ENCODE measurements around the gene LAMB1.
"Not testable (repeated sequence)": the region's sequence is repeated elsewhere in the genome, so short reads cannot be mapped to it uniquely, and the experiment has no call there.

Gene LAMB1

DNA sequence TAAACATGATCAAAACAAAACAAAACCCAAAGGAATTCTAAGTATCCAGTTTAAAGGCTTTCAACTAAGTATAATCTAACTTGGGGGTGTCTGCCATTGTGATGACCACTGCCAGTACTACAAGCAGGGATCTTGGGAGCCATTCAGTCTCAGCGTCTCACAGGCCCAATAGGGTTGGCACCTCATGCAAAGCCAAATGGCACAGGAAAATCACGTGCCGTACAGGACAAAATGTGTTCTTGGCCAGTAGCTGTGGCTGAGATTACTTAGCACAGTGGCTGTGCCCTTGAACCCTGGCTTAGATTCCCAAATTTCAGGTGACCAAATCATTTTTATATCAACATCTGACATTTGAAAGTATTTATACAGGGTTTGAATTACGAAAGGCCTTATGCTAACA, 62.0 kb downstream of the LAMB1 start:
- no peak for DNase-seq

DNA sequence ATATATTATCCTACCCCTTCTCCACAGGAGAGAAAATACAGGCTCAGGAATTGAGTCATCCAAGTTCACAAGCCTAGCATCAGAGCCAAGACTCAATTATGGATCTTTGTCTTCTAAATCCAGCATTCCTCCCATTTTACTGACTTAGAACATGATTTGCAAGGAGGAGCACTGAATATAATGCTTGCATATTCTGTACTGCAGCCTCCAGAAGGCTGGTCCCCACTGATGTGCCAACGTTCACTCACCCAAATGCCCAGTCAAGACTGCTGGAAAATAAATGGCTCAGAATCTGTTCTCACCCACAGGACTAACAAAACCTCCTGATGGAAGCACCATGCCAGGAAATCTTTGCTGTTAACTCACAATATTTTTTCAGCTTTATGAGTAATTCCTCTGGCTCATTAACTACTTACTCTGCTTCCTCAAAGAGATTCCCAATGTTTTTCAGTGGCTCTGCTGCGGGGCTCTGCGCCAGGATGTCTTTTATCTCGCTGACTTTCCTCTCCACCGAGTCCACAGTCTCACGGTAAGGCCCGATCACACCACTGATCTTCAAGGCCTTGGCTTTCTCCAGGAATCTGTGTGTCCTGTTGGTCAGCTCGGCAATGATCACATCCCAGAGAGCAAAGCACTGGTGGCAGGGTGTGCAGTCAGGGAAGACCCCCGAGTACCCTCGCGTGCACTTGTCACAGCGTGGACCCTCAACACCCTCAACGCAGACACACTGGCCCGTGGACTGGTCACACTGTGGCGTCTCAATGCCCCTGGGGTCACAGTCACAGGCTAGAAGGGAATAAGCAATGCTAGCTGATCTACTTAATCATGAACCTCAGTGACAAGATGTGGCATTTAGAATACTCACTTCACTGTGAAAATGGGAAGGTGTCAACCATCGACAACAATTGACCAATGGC, 63.1 kb downstream of the LAMB1 start:
- no peak for DNase-seq

DNA sequence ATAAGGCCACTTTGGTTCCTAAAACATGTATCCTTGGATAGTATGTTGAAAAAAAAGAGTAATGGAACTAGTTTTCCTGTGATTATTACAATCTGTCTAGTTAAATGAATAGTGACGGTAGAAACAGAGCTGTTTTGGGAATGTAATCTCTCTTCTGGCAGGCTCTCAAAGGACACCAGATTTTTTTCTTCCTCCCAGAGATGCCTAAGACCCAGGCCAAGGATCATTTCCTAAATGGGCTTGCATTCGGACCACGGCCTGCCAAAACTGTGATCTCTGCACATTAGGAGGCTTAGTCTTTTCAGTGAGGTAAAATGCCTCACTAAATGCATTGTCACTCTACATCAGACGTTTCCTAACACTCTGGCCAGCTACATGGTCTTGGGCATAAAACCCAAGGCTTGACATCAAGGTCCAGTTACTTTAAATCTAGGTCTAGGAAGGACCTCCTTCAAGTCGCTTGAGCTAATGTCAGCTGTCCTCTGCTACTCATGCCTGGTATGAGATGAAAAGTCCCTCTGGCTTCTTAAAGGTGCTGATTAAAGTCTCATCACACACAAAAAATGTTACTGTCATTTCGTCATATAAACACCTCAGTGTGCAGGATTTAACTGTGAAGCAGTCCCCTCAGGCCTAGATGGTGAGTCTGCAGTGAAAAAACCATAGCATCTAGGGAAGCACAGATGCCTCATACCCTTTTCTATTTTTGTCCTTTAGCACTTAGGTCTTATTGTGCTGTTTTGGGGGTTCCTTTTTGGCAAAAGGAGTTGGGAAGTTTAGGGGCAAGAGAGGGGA, 64.3 kb downstream of the LAMB1 start:
- DNase-seq: no peak

DNA sequence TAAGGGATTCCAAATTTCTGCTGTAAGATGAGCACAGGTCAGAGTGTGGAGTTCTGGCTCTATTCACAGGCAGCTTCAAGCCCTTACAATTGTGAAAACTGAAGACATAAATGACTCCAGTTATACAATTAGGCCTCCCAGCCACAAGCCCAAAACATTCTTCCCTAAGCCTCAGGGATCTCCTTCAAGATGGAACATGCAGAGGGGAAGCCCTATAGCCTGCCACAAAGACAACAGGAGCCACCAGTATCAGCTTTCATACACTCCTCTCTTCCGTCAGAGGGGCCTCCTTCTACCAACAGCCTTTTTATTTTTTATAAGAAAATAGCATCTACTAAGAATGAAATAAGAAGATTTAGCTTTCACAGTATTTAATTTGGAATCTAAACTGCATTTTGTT, 65.4 kb downstream of the LAMB1 start:
- DNase-seq: no peak

DNA sequence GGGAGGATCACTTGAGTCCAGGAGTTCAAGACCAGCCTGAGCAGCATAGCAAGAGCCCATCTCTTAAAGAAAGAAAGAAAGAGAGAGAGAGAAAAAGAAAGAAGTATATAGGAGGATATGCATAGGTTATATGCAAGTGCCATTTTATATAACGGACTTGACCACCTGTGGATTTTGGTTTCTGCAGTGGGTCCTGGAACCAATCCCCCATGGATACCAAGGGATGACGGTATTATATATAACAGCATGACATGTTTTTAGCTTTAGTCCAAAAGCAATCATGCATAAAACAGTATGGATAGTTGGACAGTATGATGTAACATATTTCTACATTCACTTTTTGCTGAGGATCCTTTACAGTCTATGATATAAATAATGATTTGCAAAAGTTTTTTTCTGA, 66.6 kb downstream of the LAMB1 start:
- no peak for DNase-seq

DNA sequence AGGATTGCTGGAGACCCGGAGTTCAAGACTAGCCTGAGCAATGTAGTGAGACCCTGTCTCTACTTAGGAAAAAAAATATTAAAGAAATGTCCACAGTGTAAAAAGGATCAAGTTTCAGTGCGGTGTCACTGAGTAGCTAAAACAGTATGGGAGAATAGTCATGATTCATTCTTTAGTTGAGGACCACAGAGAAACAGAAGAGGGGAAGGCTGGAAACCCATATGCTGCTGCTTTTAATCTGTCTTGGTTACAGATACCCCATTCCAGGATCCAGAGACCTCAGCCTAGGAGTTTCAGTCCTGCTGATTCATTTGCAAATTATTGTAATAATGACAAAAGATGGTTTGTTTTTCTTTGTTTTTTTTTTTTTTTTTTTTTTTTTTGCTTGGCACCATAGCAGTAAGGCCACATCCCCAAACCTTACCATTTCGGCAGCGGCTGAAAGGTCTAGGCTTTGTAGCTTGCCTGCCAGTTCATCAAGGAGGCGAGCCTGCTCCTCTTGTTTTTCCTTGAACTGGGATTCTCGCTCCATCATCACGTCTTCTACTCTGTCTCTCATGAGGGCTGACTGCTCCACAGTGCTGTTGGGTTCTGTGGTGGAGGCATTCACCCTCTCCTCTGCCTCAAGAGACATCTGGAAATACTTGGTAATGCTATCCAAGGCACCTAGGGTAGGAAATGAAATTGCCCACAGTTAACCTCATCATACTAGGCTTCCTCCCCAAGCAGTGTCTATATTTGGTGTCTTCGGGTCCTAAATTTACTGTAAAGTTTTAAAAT, 67.8 kb downstream of the LAMB1 start:
- no peak for DNase-seq

DNA sequence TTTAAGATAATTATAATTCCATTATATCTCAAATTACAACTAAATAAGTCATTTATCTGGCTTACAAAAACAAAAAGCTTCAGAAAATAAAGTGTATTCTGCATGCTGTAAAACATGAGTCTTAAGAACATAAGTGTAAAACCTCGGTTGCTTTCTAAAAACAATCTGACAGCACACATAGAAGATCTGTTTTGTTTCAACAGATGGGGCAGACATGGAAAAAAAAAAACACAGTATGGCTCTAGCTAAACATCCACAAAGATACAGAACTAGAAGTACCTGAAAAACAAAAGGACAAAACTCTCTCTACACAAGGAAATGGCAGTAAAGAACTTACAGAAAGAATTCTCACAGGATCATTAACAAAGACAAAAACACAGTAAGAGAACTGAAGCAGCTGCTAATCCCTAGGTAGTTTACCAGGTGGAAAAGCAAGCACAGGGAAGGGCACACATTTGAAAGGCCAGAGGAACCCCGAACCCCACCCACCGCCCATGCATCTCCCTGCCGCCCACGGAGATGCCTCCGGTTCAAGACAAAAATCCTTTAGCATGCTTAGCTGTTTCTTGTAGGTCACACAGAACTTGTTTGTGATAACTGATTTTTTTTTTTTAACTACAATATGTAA, 69.5 kb downstream of the LAMB1 start:
- no peak for DNase-seq

DNA sequence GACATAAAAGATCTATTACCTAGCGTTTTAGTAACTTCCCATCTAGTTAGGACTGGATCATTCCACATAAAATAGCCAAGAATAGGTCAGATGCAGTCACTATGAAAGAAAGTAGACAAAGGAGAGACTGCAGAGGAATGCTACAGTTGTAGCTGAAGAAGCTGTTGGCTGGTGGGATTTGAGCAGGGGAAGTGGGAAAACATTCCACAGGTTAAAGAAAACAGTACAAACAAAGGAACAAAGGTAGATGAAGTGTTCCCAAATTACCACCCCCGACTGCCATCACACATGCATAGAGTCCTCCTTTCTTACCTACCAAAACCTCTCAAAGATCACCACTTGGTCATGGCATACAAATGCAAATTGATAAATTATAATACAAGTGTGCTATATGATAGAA, 70.2 kb downstream of the LAMB1 start:
- DNase-seq: no peak

DNA sequence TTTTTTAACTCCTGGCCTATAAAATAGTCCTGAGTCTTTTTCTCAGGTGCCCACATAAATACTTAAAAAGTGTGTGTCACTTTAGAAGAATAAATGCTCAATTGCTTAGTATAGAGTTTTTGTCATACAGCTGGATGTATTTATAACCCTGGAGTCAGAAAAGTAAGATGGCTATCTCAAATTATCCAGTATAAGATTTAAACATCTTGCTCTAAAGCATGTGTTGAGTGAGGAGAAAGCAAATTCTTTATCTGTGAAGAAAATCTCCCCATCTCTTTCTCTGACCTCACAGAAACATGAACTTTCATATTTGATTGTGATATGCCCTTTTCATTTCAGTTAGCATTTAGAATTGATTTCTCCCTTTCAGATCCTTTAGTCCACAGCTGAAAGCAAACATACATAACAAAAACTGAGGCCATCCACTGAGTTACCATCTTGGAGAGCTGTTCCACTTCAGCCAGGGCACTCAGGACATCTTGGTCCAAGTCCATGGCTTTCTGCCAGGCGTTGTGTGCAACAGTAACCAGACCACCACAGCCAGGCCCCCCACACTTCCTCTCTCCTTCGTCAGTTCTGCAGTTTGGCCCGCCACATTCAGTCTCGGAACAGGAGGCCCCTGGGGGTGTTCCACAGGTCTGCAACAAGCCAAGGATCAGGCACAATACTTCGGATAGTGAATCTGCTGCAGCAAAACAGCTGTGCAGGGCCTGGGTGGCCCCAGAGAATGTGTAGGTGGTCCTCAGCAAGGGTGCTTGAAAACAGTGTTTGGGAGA, 71.0 kb downstream of the LAMB1 start:
- DNase-seq: no peak

DNA sequence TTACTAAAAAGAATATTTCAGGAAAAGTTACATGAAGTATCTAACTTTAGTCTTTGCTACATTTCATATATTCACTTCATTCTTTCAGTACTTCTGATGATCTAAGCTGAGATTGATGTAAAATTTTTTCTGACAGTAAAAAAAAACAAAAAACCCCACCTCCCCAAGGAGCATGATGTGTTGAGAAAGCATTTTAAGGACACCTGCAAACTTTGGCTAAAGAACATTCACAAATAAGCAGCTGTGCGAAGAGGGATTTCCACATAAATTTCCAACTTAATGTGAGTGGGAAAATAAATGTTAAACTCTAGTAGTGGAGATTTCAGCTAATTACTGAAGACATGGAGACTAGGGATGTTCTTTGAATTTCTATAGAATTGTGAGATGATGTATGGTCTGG, 76.5 kb downstream of the LAMB1 start:
- DNase-seq: no peak

DNA sequence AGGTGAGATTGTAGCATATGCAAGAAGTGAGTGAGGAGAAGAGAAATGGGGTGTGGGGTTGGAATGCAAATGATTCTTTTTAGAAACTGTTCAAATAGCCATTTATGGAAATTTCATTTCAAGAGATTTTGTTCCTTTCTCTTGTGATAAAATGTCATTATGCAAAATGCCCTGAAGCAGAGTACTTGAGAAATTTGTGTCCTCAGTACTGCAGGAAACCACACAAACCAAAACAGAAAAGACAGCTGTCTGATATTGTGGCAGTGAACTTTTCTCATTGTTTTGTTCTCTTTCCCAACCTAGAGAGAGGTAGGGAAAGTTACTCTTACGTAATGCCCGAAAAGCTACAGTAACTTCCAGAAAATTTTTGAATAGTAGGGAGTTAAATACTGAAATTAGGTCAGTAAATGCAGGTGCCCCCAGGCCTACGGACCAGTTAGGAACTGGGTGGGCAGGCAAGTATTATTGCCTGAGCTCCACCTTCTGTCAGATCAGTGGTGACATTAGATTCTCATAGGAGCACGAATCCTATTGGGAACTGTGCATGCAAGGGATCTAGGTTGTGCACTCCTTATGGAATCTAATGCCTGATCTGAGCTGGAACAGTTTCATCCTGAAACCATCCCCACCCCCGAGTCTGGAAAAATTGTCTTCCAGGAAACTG, 78.0 kb downstream of the LAMB1 start:
- DNase-seq: no peak

DNA sequence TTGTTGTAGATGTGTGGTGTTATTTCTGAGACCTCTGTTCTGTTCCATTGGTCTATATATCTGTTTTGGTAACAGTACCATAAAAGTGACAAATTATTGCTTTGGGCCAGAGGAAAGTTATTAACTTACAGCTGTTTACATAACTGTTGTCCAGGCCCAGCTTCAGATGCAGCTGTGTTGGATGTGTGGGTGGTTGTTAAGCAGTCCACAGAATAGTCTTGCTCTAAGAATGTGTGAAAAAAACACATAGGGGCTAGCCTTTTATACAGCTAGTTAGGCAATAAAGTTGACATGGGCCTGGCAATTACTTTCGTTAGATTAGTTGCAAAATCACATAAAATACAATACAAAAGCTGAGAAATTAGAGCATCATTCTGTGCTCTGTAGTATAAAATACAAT, 80.1 kb downstream of the LAMB1 start:
- no peak for DNase-seq

DNA sequence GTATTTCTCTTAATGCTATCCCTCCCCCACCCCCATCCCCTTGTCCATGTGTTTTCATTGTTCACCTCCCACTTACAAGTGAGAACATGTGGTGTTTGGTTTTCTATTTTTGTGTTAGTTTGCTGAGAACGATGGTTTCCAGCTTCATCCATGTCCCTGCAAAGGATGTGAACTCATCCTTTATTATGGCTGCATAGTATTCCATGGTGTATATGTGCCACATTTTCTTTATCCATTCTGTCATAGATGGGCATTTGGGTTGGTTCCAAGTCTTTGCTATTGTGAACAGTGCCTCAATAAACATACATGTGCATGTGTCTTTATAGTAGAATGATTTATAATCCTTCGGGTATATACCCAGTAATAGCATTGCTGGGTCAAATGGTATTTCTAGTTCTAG, 81.1 kb downstream of the LAMB1 start:
- not testable (repeated sequence) for DNase-seq

DNA sequence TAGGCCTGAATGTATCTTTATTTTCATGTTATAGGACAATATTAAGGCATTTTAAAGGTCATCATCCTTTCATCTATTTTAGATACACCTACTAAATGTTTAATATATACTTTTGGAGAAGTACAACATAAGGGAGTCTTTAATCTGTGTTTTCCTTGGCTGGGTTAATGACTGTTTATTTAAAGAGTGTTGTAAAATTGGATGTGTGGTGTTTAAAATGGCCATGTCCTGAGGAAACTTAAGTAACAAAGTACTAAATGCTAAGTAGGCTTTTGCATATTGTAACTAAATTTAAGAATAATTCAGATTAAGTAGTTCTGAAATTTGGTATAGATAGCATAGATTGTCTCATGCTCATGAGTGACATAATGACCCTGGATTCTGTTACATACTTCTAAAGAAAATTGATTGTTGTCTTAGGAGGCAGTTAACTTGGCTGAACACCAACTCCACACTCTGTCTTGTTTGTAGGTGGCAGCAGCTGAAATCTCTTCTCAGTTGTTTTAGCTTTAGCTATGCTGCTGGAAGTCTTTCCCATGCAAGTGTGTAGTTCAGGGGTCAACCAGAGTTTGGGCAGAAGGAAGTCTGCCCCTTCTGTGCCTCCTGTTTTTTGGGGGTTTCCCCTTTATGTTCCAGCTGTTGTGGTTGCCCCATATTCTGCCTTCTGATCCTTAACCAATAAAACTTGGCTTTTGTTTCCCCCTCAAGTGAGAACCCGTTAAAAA, 82.8 kb downstream of the LAMB1 start:
- DNase-seq: no peak

DNA sequence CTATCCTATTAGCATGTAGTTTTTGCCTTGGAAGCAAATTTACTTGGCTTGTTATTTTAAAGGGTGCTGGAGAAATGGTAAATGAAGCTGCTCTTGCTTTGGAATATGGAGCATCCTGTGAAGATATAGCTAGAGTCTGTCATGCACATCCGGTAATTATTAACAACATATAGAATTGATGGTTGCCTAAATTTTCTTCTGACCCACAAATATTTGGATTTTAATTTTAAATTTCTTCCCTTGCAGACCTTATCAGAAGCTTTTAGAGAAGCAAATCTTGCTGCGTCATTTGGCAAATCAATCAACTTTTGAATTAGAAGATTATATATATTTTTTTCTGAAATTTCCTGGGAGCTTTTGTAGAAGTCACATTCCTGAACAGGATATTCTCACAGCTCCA, 84.0 kb downstream of the LAMB1 start:
- no peak for DNase-seq

DNA sequence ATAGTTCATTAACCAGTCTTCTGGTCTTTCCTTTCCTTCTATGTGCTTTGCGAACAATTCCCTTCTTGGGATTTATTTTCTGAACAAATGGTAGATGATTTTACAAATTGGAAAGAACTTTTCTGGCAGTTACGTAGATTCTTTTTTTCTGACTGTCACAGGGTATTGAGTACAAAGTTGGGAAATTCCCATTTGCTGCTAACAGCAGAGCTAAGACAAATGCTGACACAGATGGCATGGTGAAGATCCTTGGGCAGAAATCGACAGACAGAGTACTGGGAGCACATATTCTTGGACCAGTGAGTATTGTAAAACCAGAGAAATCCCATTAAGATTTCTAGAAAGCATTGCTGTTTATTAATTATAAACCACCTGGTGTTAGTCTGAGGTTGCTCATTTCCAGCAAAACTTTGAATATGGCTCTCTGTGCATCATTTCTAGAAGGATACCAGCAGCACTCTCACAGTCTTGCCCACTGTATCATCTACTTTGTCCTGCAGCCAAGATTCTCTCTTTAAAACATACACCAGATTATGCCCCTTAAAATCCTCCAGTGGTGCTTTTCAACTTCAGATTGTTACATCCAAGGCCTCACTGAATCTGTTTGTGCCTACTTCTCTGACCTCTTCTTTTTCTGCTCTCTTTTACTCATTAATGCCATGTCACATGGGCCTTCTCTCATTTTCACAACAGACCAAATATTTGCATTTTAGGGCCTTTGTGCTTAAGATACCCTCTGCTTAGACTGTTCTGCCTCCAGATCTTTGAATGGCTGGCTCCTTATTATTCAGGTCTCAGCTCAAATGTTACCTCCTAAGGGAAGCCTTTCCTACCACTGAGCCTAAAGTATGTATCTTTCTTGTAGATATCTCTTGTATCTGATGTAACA, 85.0 kb downstream of the LAMB1 start:
- DNase-seq: no peak

DNA sequence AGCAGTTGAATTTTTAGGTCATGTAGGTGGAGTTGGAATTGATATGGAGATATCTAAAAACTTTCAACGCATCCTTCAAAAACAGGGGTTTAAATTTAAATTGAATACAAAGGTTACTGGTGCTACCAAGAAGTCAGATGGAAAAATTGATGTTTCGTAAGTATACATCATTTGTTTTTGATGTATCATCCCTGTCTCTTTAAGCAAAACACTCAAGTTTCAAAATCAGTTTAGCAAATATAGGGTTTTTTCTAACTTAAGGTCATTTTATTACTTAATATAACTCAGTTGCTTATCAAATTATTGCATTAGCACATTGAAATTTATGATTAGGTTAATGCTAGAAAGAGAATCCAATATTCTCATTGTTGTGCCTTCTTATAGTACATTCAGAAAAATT, 87.4 kb downstream of the LAMB1 start:
- DNase-seq: no peak

DNA sequence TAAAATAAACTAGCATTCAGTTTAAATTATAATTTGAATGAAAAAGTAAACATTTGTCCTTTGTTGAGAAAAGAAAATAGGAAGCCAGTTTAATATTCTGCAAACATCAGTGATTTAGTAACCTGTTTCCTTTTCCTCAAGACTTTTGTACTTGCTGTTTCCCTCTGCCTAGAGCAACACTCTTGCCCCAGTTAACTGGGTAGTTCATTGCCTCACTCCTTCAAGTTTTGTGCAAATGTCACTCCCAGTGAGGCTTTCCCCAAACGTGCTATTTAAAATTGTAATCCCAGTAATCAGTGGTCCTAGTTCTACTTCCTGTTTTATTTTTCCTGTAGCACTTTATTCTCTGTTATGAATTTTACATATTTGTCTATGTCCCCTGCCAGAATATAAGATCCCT, 88.1 kb downstream of the LAMB1 start:
- no peak for DNase-seq

DNA sequence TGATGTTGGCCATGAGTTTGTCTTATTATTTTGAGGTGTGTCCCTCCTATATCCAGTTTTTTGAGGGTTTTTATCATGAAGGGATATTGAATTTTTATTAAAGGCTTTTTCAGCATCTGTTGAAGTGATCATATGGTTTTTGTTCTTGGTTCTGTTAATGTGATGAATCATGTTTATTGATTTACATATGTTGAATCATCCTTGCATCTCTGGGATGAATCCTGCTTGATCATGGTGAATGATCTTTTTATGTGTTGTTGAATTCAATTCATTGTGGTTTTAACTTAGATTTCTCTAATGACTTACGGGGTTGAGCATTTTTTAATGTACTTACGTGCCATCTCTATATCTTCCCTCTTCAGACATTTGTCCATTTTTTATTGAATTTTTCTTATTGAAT, 89.1 kb downstream of the LAMB1 start:
- DNase-seq: no peak

DNA sequence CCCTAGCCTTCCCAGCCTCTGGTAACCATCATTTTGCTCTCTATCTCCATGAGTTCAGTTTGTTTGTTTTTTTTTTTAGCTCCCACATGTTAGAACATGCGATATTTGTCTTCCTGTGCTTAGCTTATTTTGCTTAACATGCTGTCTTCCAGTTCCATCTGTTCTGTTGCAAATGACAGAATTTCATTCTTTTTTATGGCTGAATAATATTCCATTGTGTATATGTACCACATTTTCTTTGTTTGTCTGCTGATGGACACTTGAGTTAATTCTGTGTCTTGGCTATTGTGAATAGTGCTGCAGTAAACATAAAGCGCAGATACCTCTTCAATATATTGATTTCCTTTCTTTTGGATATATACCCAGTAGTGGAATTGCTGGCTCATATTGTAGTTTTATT, 91.0 kb downstream of the LAMB1 start:
- DNase-seq: no peak

Measured in RPMI8226 (cell line).